ENCODE results near the gene WDR86.

DNA sequence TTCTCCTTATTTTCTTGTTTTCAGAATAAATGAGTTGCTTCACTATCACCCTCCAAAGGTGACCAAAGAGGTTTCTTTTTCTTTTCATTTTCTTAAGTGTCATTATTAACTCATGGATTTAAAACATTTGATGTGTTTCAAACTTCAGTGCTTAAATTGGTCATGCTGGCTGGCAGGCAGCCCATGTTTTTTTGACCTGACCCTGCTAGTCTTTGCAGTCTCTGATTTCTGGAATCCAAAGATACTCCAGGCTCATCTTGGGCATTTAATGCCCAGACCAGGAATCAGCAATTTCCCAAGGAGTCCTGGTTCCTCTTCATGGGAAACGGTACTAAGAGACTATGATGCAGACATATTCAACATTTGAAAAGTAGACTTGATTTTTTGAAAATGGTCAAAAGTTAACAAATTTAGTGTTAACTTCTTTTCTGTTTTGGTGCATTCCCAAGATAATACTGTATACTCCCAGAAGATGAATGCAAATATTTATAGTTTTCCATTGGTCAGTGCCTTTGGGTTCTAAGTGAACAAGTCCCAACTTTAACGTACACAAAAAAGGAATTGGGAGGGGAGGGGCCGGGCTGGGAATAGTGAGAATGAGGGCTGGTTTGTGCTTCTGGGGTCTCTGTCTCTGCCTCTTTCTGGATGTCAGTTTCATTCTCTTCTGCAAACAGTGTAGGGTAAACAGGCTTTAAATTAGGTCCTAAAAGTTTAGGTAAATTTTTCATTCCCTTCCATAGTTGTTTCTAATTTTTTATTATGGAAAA lies 48.5 kb downstream of the WDR86 start:
- no peak for TF ChIP-seq CTCF (IDR thresholded peaks at IDR 0.05; ENCODE audit: insufficient read depth, low read length)
- no peak for TF ChIP-seq POLR2AphosphoS5 (IDR thresholded peaks at IDR 0.05; ENCODE audit: low read depth)

Data from HL-60 (cell line).